ENCODE results near the gene KLK6.
"Not testable (repeated sequence)": the region's sequence is repeated elsewhere in the genome, so short reads cannot be mapped to it uniquely, and the experiment has no call there.

The KLK6 gene

DNA sequence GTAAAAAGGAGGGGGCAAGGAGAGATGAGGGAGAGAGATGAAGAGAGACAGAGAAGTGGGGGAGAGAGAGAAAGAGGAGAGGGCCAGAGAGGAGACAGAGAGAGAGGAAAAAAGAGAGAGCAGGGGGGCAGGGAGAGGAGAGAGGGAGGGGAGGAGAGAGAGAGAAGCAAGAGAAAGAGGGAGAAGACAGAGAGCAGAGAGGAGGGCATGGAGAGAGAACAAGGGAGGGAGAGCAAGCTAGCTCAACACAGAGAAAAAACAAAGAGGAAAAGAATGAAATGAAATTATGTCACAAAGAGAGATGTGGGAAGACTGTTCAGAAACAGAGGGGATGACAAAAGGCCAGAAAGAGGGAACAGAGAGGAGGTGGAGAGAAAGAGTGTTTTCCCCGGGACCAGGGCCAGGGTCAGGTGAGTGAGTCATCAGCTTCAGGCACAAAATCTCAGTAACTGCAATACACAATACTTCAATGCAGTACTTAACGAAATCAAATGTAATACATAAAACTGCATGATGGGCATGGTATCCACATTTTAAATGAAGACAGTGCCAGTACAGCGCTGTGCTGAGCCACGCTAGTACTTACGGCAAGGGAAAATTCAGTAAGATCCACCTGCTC, 9.5 kb upstream of the KLK6 start:
- TF ChIP-seq CTCF (IDR thresholded peaks at IDR 0.05; ENCODE audit: unreplicated experiment in 3 of 3), result no peak
- Mint-ChIP-seq H3K9me3 (no peaks in the 10 kb centered on the region), H3K4me1 (peaks cover 16% of the 10 kb centered on the region), H3K36me3 (ENCODE audit: low read depth) (no peaks in the 10 kb centered on the region), H3K27me3 (ENCODE audit: low read depth) (peaks cover 28% of the 10 kb centered on the region), H3K27ac (peak overlapping the region in 2 of 3 experiments; percentile 24 to 51), H3K4me3 (no peak overlapping the region)

DNA sequence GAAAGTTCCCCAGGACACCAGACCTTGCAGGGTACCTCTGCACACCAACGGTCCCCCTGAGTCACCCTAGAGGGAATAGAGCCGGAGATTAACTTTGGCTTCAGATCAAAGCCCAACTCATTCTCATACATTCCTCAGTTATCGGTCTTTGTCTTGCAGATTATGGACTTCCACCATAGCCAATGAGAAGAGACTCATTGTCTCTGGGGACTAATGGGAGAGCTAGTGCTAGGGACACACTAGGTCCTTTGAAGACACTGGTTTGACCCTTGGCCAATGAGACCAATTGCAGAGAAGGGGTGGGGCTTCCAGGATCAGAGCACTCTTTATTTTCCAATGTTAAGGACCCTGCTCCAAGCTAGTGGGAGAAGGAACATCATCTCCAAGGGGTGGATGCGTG, 8.2 kb upstream of the KLK6 start:
- no peaks in the 10 kb centered on the region for H3K36me3 Mint-ChIP-seq (ENCODE audit: low read depth)
- no peaks in the 10 kb centered on the region for H3K9me3 Mint-ChIP-seq
- peaks cover 16% of the 10 kb centered on the region for H3K4me1 Mint-ChIP-seq
- H3K27ac Mint-ChIP-seq, result no peak overlapping the region
- no peak overlapping the region for H3K4me3 Mint-ChIP-seq
- peaks cover 34% of the 10 kb centered on the region for H3K27me3 Mint-ChIP-seq (ENCODE audit: low read depth)
- TF ChIP-seq CTCF (IDR thresholded peaks at IDR 0.05; ENCODE audit: unreplicated experiment in 3 of 3), result no peak

DNA sequence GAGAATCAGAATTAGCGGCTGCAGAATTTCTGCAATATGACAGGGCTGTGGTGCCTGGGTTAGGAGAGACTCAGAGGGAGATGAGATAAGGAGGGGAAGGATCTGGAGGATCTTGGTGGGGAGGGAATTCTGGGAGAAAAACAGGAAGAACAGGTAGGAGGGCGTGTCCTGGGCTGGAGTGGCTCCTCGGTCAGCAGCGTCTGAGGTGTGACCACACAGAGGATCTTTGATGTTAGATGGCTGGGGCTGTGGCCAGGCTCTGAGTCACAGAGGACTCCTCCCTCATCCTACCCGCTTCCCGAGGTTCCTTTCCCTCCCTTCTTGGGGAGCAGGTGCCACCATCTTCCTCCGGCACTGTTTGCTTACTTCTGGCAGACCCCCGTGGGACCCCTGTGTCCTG, 6.4 kb upstream of the KLK6 start:
- no peak overlapping the region for H3K4me3 Mint-ChIP-seq
- no peak for TF ChIP-seq CTCF (IDR thresholded peaks at IDR 0.05; ENCODE audit: unreplicated experiment in 3 of 3)
- H3K27ac Mint-ChIP-seq, result peak overlapping the region in 1 of 3 experiments; percentile 60
- no peaks in the 10 kb centered on the region for H3K9me3 Mint-ChIP-seq
- peaks cover 10% of the 10 kb centered on the region for H3K4me1 Mint-ChIP-seq
- H3K36me3 Mint-ChIP-seq (ENCODE audit: low read depth), result no peaks in the 10 kb centered on the region
- H3K27me3 Mint-ChIP-seq (ENCODE audit: low read depth), result peaks cover 25% of the 10 kb centered on the region

GRCh38 chr19:50974702-50975556, 5.5 kb upstream of the KLK6 start:
- Mint-ChIP-seq H3K27ac (peak overlapping the region; percentile 41 to 87 (median 75)), H3K4me3 (no peak overlapping the region), H3K36me3 (ENCODE audit: low read depth) (no peaks in the 10 kb centered on the region), H3K27me3 (ENCODE audit: low read depth) (peaks cover 18% of the 10 kb centered on the region), H3K9me3 (no peaks in the 10 kb centered on the region), H3K4me1 (peaks cover 10% of the 10 kb centered on the region)
- no peak for TF ChIP-seq CTCF (IDR thresholded peaks at IDR 0.05; ENCODE audit: unreplicated experiment in 3 of 3)

DNA sequence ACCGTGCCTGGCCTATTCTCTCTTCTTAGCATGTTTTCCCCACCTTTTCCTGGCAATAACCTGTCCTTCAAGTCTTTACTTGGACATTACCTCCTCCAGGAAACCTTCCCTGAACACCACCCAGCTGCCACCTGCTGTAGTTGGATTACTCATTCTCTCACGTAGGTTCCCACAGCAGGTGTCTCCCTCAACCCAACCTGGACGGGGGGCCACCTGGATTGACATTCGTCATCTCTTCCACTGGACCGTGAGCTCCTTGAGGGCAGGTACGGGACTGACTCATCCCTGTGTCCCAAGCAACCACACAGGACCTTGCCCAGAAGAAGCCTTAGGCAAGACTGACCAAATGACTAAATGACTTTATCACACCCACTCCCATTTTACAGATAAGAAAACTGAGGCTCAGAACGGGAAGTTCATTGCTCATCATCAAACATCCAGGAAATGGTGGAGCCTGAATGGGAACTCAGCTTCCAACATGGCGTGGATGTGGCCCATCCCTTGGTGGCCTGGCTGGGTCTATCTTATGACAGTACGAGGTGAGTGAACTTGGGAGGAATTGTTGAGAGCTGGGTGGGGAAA, 3.5 kb upstream of the KLK6 start:
- TF ChIP-seq CTCF (IDR thresholded peaks at IDR 0.05; ENCODE audit: unreplicated experiment in 3 of 3), result no peak
- H3K4me3 Mint-ChIP-seq, result no peak overlapping the region
- H3K36me3 Mint-ChIP-seq (ENCODE audit: low read depth), result no peaks in the 10 kb centered on the region
- H3K9me3 Mint-ChIP-seq, result no peaks in the 10 kb centered on the region
- peaks cover 5% of the 10 kb centered on the region for H3K4me1 Mint-ChIP-seq
- peaks cover 18% of the 10 kb centered on the region for H3K27me3 Mint-ChIP-seq (ENCODE audit: low read depth)
- H3K27ac Mint-ChIP-seq, result peak overlapping the region in 2 of 3 experiments; percentile 1 to 30

DNA sequence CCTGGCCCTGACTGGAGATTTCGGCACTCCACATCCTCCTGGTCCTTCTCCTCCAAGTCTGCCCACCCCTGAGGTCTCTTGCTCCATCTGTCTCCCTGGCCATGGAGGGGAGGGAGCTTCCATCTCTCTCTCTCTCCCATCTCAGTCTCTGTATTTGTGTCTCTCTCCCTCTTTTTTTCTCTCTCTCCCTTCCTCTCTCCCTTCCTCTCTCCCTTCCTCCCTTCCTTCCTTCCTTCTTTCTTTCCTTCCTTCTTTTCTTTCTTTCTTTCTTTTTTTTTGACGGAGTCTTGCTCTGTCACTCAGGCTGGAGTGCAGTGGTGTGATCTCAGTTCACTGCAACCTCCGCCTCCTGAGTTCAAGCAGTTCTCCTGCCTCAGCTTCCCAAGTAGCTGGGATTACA, 419 bp upstream of the KLK6 start:
- Mint-ChIP-seq H3K27ac (peak overlapping the region in 2 of 3 experiments; percentile 84 to 86), H3K4me3 (peak overlapping the region in 1 of 3 experiments; percentile 18), H3K27me3 (ENCODE audit: low read depth) (peaks cover 18% of the 10 kb centered on the region)
- not testable (repeated sequence) for H3K4me1 Mint-ChIP-seq; H3K36me3 Mint-ChIP-seq (ENCODE audit: low read depth); H3K9me3 Mint-ChIP-seq

Data from nephron (organoid).